Endometrial microvascular endothelial cells (primary cell): ENCODE results near the gene MAP1LC3A. TPM values are rescaled to one million over a fixed set of nuclear protein-coding genes. Genes with fewer than 3 reads are reported as not detected.
"Not testable (repeated sequence)": the region's sequence is repeated elsewhere in the genome, so short reads cannot be mapped to it uniquely, and the experiment has no call there.

Experiments used
- in situ Hi-C: cut with HindIII; loops from 2 replicates; pipeline ENCODE4 v1.10.0; 2017; ENCODE audit warnings: low sequenced_read_pairs, low pct_unique_long_range_greater_than_20kb; ENCODE audit errors: inconsistent ontology term
- total RNA-seq: library from RNA; depleted of rRNA; stranded (reverse); fragments of >200 nt; gene quantifications from one replicate; pipeline ENCODE4 v1.2.3, GENCODE V29; 2015; ENCODE audit errors: inconsistent ontology term

MAP1LC3A gene
- total RNA-seq: 20.1 TPM

DNA sequence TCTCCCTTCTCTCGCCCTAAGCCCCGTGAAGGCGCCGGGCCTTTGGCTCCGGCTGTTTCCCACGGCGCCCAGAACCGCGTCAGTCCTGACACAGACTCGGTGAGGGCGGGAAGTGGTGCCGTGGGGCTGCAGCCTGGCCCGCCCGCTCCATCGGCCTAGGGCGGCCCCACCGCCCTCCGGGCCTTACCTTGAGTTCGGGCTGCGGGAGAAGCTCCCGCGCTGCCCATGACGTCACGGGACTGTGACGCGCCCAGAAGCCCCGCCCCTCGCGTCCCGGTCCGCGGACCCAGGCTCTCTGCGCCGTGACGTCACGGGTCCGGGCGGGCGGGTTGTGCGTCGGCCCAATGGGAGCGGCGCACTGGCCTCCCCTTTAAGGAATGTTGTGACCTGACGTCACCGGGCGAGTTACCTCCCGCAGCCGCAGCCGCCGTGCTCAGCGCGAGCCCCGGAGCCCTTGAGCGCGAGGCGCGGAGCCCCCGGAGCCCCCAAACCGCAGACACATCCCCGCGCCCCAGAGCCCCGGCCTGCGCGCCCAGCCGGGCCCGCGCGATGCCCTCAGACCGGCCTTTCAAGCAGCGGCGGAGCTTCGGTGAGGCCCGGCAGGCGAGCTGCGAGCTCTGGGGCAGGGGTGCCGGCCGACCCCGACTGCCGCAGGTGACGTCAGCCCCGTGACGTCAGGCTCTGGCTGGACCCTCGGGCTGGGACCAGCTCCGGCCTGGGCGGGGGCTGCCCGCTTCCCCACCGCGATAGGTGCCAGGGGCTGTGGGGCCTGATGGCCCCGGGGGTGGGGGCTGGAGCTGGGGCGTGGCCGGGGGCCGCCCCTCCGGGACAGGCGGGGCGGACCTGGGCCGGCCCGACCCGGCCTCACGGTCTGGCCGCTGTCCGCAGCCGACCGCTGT, at the start of gene MAP1LC3A:
MAP1LC3A (plus strand) TSS at position 399 of the 899 bp plus-strand sequence; CDS start at position 550, 151 bp downstream.
- in situ Hi-C loops: no loop called here

DNA sequence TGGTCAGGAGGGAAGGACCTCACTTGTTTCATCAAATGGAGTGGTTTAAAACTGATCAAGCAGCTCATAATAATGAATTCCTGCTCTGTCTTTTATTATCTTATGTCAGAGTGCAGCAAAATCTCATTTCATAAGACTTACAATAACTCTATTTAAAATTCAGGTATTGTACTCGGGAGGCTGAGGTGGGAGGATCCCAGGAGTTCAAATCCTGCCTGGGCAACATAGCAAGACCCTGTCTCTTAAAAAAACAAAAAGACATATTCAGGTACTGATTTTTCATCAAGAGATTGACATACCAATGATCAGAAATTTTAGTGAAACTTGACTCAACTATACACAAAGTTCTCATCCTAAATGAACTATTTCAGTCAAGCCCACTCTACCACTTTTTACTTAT, 47.9 kb upstream of the MAP1LC3A start:
- in situ Hi-C loops: no loop called here

DNA sequence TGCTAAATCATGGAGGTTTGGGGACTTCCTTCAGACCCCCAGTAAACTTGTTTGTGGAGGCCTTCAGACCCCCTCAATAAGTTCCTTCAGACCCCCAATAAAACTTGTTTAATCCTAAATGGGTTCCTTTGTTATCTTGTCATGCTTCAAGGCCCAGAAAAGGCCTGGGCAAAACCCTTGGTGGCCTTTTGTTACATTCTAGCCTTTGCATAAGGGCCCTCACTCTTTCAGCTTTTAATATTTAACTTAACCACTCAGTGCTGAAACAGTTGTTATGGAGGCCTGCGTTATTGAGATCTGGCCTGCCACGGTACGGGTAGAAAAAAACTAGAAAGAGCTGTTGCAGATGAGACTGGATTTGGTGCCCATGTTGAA, 46.6 kb upstream of the MAP1LC3A start:
- in situ Hi-C loops: no loop called here

DNA sequence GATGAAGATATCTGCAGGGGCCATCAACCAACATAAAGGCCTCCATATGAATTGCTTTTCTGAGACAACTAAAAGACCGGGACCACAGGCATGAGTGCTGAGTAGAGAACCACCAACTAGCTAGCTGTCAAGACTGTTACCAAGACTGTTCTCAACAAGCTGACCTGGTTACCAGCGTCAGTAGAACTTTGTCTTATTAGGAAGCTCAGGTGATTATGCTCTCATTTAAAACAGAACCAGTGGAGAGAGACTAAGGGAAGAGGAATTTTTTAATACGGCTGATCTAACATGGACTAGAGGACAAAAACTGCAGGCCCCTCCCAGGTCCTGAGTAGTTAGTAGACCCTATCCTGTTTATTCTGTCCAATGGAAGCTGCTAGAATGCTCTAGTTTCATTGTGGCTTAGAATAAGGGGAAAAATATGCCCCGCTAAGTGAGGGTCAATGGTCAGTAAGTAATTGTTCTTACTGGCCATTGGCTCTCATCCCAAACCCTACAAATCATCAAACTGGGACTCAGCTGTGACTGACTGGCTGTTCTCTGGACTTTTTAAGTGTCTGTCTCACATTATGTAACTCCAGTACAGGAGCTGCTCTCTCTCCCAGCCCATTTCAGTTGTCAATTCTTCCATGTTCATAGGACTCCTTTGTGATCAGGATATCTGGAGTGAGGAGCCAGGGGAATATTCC, 46.1 kb upstream of the MAP1LC3A start:
- in situ Hi-C loops: no loop called here

DNA sequence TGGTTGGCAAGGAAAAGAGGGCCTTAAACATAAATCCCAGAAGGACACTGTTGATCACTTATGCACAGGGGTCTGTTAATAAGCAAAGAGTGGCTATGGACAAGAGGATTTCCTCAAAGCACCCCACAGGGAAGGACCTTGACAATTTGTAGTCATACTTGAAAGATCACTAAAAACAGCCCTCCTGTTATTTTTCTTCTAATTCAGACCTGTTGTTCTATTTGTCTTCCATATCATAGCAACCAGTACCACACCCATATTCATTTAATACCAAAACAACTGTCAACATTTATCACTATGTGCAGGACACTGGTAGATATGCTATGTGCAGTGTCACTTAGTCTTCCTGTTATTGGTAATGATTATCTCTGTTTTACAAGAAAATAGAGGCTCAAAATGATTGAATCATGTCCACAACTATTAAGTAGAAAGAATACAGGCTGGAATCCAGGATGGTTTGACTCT, 45.5 kb upstream of the MAP1LC3A start:
- in situ Hi-C loops: no loop called here

DNA sequence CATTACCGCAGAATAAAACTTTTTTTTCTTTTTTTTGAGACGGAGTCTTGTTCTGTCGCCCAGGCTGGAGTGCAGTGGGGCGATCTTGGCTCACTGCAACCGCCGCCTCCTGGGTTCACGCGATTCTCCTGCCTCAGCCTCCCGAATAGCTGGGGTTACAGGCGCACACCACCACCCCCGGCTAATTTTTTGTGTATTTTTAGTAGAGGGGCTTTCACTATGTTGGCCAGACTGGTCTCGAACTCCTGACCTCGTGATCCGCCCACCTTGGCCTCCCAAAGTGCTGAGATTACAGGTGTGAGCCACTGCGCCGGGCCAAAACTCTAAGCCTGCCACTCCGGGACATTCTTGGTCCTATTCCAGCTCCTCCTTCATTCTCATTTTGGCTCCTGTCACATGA, 44.5 kb upstream of the MAP1LC3A start:
- in situ Hi-C loops: not testable (repeated sequence)

DNA sequence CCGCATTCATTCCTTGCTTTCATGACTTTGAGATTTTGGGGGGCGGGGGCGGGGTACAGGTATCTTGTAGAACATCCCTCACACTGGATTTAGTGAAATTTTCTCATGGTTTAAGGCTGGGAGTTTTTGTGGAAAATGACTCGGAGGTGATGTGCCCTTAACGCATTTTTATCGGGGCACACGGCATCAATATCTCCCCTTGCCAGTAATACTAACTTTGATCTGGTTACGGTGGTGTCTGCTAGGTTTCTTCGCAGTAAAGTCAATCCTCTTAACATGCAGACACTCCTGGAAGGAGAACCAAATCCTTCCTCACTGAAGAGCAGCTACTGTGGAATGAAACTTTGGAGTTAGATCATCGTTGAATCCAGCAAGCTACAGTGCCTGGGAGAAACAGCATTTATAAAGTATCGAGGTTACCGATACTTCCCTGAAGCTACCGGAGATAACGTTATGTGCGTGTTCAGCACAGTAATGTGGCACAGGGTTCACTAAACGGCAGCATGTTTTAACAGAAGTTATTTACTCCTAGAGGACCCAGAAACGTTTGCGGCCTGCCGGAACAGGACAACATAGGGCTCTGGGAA, 43.5 kb upstream of the MAP1LC3A start:
- in situ Hi-C loops: no loop called here

DNA sequence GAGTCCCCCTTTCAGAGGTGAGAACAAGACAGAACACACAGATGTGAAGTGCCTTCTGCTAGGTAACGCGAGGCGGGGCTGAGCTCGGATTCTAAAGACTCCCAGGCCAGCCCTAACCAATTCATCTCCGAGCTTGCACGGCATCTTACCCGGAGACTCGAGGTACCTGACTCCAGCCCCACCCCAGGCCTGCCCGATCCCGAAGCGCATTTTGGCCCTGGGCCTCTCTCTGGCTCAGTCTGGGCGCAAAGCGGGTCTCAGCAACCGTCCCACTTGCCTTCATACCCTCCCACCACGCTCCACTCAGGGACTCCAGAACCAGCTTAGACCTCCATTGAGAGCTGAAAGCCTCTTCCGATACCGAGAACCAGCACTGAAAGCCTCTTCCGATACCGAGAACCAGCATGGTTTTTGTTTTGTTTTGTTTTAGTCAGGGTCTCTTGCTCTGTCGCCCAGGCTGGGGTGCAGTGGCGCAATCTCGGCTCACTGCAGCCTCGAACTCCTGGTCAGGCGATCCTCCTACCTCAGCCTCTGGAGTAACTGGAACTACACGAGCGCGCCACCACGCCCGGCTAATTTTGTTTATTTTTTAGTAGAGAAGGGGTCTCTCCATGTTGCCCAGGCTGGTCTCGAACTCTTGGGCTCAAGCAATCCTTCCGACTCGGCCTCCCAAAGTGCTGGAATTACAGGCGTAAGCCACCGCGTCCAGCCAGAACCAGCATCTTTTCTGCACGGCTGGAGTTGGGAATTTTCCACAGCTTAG, 42.9 kb upstream of the MAP1LC3A start:
- in situ Hi-C loops: no loop called here

DNA sequence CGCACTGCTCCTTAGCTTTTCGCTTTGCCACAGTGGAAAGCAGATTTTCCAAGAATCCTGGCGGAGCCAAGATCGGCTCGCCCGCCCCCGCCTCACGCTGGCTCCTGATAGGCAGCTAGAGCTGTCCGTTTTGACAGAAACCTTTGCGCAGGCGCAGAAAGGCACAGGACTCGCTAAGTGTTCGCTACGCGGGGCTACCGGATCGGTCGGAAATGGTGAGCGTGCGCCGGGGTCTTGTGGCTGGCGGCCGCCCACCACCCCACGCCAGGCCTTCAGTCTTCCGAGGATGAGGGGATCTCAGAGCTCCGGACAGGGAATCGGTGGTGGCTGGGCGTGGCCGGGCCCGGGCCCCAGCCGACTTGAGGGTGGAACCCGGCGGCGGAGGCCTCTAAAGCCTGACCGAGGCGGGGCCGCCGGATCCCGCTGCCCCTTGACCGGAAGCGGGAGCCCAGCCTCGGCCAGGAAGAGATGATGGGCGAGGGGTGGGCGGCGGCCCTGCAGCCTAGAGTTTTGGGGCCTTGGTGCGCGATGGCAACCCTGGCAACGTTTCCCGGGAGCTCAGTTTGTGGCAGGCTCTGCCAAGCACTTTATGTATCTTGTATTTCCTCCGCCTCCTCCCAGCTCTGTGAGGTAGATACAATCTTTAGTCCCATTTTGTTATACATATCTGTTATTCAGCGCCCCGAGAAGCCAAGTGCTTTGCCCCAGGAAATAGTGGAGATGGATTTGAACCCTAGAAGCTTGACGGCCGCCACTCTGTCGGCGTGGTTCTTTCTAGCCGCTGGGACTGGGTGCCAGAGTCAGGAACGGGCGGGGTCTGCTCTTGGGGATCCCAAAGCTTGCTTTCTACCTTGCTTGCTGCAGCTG, 42.0 kb upstream of the MAP1LC3A start, which contains the start of gene DYNLRB1:
DYNLRB1 (plus strand) TSS at position 176 of the 867 bp plus-strand sequence; CDS start at position 213, 37 bp downstream.
- in situ Hi-C loops: no loop called here

DNA sequence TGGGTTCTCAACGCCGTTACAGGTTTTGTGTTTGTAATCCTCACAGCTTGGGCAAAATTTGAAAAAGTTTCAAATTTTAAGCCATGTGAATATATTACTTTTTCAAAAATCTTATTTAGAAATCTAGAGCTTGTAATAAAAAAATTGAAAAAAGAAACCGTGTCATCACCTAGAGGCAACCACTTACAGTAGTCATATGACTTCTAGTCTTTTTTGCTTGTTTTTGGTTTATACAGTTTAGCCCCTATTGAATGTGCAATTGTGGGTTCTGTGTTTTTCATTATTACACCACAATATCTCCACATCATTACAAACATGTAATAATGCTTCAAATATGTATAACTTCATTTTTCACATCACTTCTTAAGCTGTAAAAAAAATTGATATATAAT, 41.4 kb upstream of the MAP1LC3A start:
- in situ Hi-C loops: no loop called here

DNA sequence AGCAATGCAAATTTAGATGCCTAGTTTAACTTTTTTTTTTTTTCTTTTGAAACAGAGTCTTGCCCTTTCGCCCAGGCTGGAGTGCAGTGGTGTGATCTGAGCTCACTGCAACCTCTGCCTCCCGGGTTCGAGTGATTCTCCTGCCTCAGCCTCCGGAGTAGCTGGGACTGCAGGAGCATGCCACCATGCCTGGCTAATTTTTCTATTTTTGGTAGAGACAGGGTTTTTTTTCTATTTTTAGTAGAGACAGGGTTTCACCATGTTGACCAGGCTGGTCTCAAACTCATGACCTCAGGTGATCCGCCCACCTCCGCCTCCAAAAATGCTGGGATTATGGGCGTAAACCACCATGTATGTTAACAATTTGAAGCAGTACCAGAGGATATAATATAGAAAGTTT, 39.7 kb upstream of the MAP1LC3A start:
- in situ Hi-C loops: not testable (repeated sequence)

DNA sequence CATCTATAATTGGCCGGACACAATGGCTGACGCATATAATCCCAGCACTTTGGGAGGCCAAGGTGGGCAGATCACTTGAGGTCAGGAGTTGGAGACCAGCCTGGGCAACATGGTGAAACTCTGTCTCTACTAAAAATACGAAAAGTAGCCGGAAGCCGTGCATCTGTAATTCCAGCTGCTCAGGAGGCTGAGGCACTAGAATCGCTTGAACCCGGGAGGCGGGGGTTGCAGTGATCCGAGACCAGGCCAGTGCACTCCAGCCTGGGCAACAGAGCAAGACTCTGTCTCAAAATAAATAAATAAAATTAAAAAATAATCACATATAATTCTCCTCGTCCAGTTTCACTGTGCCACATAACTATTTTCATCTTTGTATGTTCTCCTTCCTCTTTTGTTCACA, 38.7 kb upstream of the MAP1LC3A start:
- in situ Hi-C loops: not testable (repeated sequence)

DNA sequence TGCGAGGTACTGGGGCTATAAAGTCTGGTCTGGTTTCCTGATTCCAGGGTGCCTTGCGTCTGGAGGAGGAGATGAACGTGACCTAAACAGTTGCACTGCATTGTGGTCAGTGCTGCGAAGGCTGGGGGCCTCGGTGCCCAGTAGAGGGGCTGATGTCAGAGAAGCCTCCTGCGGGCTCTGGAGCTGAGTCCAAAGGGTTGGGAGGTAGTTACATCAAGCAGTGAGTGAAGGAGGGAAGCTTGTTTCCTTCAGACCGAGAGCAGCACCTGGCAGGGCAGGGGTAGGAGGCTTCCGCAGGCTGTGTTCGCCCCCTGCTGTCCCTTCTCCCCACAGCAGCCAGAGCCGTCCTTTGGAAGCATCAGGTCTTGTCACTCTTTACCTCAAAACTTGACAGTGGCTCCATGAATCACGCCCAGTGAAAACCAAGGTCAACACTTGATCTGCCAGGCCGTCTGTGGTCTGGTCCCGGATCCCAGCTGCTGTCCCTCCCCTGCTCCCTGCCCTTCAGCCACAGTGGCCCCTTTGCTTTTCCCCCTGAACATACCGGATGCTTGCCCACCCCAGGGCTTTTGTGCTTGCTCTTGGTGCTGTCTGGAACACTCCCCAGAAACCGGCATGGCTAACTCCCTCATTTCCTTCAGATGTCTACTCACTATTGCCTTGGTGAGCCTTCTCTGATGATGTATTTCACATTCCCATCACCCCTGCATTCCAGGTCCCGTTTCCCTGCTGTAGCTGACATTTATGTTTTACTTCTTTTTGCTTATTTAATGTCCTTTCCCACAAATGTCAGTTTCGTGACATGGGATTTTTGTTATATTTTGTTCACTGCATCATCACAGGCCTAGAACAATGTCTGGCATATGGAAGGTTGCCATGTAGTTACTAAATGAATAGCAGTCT, 35.3 kb upstream of the MAP1LC3A start:
- in situ Hi-C loops: no loop called here

DNA sequence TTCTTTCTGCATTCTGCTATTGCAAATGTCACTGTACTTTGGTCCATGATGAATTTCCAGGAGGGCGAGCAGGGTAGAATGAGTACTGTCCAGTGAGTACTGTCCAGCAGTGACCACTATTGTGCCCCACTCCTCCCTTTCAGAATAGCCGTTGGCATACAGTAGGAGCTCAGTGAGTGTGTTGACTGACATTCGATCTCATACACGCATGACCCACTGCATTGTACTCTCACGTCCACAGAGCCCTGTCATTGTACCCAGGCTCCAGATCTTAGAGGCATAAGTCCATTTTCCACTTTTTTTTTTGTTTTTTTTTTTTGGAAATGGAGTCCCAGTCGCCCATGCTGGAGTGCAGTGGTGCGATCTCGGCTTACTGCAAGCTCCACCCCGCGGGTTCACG, 34.1 kb upstream of the MAP1LC3A start:
- in situ Hi-C loops: no loop called here

DNA sequence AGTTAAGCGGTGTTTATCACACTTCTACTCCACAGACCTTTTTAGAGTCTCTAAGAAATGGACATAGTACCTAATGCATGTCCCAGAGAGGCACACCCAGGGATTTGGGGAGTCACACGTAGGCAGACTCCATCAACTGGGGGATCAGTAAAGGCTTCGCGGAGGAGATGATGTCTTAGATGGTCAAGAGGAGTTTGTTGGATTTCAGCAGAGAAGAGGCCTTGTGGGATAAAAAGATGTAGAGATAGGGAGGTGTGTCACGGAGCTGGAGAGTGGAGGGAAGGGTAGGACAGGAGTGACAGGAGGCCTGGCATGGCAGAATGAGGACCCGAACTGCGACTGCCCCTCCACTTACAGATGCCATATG, 33.2 kb upstream of the MAP1LC3A start:
- in situ Hi-C loops: no loop called here

DNA sequence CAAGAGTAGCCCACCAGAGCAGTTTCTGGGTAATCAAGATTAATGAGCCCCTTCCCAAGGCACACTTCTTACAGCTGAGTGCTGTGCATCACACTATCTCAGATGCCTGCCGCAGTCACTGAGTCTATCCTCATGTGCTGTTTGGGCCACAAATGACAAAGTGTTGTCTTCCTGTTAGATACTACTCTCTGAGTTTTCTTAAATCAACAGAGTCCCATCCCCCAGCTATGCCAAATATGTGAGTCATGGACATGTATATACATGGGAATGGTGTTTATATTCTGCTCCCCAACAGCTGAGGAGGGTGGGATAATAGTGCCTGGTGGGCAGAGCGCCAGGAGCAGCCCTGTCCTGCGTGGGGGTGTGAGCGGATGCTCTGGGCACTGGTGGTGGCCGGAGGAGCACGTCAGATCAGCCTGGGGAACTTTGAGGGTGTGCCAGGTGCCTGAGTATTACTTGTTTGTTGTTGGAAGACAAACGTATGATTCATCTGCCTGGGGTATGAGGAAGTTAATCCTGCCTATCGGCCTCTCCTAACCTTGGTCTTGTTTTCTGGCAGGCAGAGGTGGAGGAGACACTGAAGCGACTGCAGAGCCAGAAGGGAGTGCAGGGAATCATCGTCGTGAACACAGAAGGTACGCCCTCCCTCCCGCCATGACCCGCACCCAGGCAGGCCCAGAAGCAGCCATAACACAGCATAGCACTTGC, 32.7 kb upstream of the MAP1LC3A start:
- in situ Hi-C loops: no loop called here

DNA sequence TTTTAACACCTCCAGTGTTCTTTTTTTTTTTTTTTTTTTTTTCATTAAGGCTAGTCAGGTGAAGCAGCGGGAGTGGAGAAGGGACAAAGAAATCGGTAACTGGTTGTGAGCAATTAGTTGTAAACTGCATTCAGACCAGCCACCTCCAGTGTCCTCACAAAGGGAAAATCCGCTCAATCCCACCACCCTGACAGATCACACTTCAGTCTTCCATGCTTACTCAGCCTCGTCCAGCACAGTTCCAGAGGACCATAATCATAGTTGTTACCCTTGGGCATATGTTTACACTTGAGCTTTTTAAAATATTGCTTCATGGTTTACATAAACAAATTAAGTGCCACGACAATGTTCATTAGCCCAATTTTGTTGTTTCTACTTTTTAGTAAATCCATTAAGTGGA, 32.1 kb upstream of the MAP1LC3A start:
- in situ Hi-C loops: no loop called here
